DND-41 (cell line): ENCODE results near the gene MEPE.

ENCODE experiments used
- ATAC-seq: fragments of 200-7000 bp; cut with Tn5 transposase; 3 replicates; pipeline ENCODE4 v1.9.1; 2021; ENCODE audit warnings: low read depth; ENCODE audit not compliant: insufficient read depth
- DNase-seq: peaks from one replicate; pipeline ENCODE4 v3.0.0-alpha.2; 2020
- H2AFZ ChIP-seq: 2 replicates; pipeline ENCODE4 v1.6.0; 2012; ENCODE audit warnings: low read depth, low read length
- H3K27ac ChIP-seq: 2 replicates; pipeline ENCODE4 v1.5.1; 2012; ENCODE audit warnings: low read length, inconsistent platforms
- H3K27me3 ChIP-seq: fragments of 200-600 bp; sonication (generic); 2 replicates; pipeline ENCODE4 v1.6.0; 2012; ENCODE audit warnings: low read length, mild to moderate bottlenecking, inconsistent platforms; ENCODE audit not compliant: insufficient read depth, poor library complexity
- H3K36me3 ChIP-seq: 2 replicates; pipeline ENCODE4 v1.5.1; 2012; ENCODE audit warnings: low read length, inconsistent platforms; ENCODE audit not compliant: insufficient read depth
- H3K4me1 ChIP-seq: 2 replicates; pipeline ENCODE4 v1.5.1; 2012; ENCODE audit warnings: mild to moderate bottlenecking, low read length; ENCODE audit not compliant: insufficient read depth
- H3K4me2 ChIP-seq: 2 replicates; pipeline ENCODE4 v1.6.0; 2012; ENCODE audit warnings: mild to moderate bottlenecking, moderate library complexity, low read length, inconsistent platforms; ENCODE audit not compliant: insufficient read depth
- H3K4me3 ChIP-seq, 2 experiments: fragments of 200-600 bp in 1 of 2; shearing (Covaris generic) in 1 of 2; 2 replicates each; pipeline ENCODE4 v1.5.1; 2012 to 2016; ENCODE audit warnings: inconsistent platforms in 2 of 2, low read length in 2 of 2, mild to moderate bottlenecking in 2 of 2, low read depth in 1 of 2, moderate library complexity in 1 of 2
- H3K79me2 ChIP-seq: 2 replicates; pipeline ENCODE4 v1.6.0; 2012; ENCODE audit warnings: low read length, inconsistent platforms; ENCODE audit not compliant: insufficient read depth
- H3K9ac ChIP-seq: 2 replicates; pipeline ENCODE4 v1.6.0; 2012; ENCODE audit warnings: low read depth, mild to moderate bottlenecking, inconsistent platforms, low read length, moderate library complexity
- H3K9me3 ChIP-seq: 2 replicates; pipeline ENCODE4 v1.5.1; 2012; ENCODE audit warnings: low read length, moderate library complexity, mild to moderate bottlenecking, inconsistent platforms; ENCODE audit not compliant: insufficient read depth, severe bottlenecking
- H4K20me1 ChIP-seq: 2 replicates; pipeline ENCODE4 v1.6.0; 2012; ENCODE audit warnings: low read length; ENCODE audit not compliant: insufficient read depth
- EZH2 ChIP-seq: IDR thresholded peaks from 3 replicates; pipeline ENCODE4 v1.6.1; 2012; ENCODE audit warnings: borderline replicate concordance, low read depth, mild to moderate bottlenecking, moderate library complexity, low read length, inconsistent platforms; ENCODE audit not compliant: severe bottlenecking
- TF ChIP-seq, protein P1 (sequence below): IDR thresholded peaks from 2 replicates; pipeline ENCODE4 v1.5.1; 2012; ENCODE audit warnings: borderline replicate concordance, low read length, moderate library complexity, mild to moderate bottlenecking; ENCODE audit not compliant: poor library complexity, severe bottlenecking; ENCODE audit errors: extremely low read depth

Gene MEPE, protein sequence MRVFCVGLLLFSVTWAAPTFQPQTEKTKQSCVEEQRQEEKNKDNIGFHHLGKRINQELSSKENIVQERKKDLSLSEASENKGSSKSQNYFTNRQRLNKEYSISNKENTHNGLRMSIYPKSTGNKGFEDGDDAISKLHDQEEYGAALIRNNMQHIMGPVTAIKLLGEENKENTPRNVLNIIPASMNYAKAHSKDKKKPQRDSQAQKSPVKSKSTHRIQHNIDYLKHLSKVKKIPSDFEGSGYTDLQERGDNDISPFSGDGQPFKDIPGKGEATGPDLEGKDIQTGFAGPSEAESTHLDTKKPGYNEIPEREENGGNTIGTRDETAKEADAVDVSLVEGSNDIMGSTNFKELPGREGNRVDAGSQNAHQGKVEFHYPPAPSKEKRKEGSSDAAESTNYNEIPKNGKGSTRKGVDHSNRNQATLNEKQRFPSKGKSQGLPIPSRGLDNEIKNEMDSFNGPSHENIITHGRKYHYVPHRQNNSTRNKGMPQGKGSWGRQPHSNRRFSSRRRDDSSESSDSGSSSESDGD

DNA sequence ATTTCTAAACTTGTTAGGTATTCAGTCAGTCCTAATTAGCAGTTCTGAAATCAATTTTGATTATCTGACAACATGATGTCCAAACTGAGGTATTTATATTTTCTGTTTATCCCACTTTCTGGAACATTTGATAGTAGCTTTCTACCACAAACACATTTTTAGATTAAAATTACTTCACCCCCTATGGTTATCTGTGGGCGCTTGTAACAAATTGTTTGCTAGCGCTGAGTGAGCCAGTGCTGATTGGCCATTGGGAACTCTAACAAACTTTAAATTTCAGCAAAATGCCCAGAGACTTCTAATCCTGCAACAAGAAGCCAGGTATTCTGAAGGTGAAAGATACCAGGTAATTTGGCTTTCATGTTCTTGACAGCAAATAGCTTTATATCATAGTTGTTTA is at the start of gene MEPE:
Gene MEPE, plus strand, starts transcription at position 301 of the 400 bp plus-strand sequence. CDS start 1,746 bp downstream, outside the sequence.
- Histone ChIP-seq H3K4me1 (no peaks in the 10 kb centered on the region), H2AFZ (no peak within 1 kb of the TSS), H4K20me1 (no peaks in the 10 kb centered on the region), H3K36me3 (no peaks in the 10 kb centered on the region), H3K79me2 (no peaks in the 10 kb centered on the region), H3K27ac (no peak within 1 kb of the TSS), H3K4me3 (no peak within 1 kb of the TSS), H3K9ac (no peak within 1 kb of the TSS), H3K4me2 (no peak within 1 kb of the TSS), H3K9me3 (no peaks in the 10 kb centered on the region), H3K27me3 (peaks cover 10% of the 10 kb centered on the region)
- TF ChIP-seq EZH2 = no peak
- TF ChIP-seq, protein P1, sequence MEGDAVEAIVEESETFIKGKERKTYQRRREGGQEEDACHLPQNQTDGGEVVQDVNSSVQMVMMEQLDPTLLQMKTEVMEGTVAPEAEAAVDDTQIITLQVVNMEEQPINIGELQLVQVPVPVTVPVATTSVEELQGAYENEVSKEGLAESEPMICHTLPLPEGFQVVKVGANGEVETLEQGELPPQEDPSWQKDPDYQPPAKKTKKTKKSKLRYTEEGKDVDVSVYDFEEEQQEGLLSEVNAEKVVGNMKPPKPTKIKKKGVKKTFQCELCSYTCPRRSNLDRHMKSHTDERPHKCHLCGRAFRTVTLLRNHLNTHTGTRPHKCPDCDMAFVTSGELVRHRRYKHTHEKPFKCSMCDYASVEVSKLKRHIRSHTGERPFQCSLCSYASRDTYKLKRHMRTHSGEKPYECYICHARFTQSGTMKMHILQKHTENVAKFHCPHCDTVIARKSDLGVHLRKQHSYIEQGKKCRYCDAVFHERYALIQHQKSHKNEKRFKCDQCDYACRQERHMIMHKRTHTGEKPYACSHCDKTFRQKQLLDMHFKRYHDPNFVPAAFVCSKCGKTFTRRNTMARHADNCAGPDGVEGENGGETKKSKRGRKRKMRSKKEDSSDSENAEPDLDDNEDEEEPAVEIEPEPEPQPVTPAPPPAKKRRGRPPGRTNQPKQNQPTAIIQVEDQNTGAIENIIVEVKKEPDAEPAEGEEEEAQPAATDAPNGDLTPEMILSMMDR = no peak
- ATAC-seq (no peak), DNase-seq (no peak)

DNA sequence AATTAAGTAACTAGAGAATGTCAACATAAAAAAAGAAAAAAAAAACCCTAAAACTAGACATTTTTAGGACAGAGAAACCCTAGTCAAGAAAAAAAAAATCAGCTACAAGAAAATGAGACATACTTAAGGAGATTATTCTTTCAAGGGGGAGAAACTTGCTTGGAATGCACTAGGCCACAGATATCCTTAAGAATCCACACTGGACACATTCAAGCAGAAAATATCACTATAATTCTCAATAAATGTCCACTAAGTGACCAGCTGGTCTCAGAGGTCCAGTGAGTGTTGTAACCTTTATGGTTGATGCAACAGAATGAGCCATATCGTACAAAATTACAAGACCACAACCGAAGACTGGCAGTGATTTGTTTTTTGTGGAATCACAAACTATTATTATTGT is 49.0 kb upstream of the MEPE start:
- Histone ChIP-seq H3K9me3 (no peaks in the 10 kb centered on the region), H3K36me3 (no peaks in the 10 kb centered on the region), H2AFZ (no peak overlapping the region), H3K4me3 (no peak overlapping the region), H3K4me2 (no peak overlapping the region), H4K20me1 (no peaks in the 10 kb centered on the region), H3K9ac (no peak overlapping the region), H3K4me1 (no peaks in the 10 kb centered on the region), H3K27ac (no peak overlapping the region), H3K79me2 (no peaks in the 10 kb centered on the region), H3K27me3 (no peaks in the 10 kb centered on the region)
- ATAC-seq = no peak
- no peak for TF ChIP-seq EZH2
- TF ChIP-seq, protein P1 = no peak
- no peak for DNase-seq

DNA sequence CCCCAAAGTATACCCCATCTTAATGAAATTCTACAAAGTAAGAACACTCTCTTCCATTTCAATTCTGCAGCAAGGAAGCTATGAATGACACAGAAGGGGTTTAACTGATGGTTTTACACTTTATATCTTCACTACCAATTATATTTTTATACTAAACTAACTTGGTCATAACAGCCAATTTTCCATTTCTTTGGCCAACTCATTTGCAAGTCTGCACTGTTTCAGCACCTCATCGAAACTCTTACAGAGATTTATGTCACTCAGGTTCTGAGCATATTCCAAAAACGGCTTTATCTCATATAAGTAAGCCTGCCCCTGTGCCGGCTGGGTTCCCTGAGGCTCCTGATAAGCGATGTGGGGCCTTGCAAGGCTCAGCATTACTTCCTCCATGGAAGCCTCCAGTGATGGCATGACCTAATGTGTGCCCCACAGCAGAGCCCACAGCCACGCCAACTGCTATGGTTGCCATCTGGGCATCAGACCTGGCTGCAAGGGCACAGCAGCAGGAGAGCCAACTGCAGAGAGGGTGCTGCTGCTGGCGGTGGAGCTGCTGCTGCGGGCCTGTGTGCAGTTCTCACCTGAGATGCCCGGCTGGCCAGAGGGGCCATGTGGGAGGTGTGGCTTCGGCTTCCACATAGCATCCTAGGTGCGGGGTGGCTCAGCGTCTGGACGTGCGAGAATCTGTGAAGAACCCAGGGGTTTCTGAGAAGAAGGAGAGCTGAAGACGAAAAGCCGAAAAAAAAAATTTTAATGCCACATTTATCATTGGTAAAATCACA is 46.8 kb upstream of the MEPE start:
- no peak overlapping the region for H3K27ac ChIP-seq
- no peaks in the 10 kb centered on the region for H4K20me1 ChIP-seq
- no peak for TF ChIP-seq EZH2
- TF ChIP-seq, protein P1 = no peak
- H3K79me2 ChIP-seq = no peaks in the 10 kb centered on the region
- H3K4me2 ChIP-seq = no peak overlapping the region
- H3K4me3 ChIP-seq = no peak overlapping the region
- H3K36me3 ChIP-seq = no peaks in the 10 kb centered on the region
- DNase-seq (no peak), ATAC-seq (no peak)
- no peaks in the 10 kb centered on the region for H3K4me1 ChIP-seq
- H3K9me3 ChIP-seq = no peaks in the 10 kb centered on the region
- no peak overlapping the region for H3K9ac ChIP-seq
- H2AFZ ChIP-seq = no peak overlapping the region
- no peaks in the 10 kb centered on the region for H3K27me3 ChIP-seq
